ENCODE results near the gene OR2H2.

DNA sequence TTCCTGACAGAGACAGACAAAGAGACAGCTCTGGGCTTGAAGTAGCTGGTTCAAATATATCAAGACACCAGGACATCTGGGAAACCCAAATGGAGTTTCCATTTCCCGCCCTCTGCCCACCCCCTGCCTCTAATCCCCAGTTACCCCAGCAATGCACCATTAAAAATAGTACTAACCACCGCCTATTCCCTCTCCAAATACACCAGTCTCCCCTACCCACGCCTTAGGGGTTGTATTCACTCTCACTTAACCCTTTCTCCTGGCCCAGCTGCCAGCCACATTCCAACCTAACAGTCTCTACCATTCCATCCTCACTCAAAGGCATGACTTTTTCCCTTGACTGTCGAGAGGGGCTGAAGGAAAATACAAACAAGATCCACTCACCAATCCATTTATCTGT is 25.6 kb downstream of the OR2H2 start:
- no peak for TF ChIP-seq POLR2A (IDR thresholded peaks at IDR 0.05)
- TF ChIP-seq, protein P1, sequence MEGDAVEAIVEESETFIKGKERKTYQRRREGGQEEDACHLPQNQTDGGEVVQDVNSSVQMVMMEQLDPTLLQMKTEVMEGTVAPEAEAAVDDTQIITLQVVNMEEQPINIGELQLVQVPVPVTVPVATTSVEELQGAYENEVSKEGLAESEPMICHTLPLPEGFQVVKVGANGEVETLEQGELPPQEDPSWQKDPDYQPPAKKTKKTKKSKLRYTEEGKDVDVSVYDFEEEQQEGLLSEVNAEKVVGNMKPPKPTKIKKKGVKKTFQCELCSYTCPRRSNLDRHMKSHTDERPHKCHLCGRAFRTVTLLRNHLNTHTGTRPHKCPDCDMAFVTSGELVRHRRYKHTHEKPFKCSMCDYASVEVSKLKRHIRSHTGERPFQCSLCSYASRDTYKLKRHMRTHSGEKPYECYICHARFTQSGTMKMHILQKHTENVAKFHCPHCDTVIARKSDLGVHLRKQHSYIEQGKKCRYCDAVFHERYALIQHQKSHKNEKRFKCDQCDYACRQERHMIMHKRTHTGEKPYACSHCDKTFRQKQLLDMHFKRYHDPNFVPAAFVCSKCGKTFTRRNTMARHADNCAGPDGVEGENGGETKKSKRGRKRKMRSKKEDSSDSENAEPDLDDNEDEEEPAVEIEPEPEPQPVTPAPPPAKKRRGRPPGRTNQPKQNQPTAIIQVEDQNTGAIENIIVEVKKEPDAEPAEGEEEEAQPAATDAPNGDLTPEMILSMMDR (IDR thresholded peaks at IDR 0.05): no peak
